ENCODE measurements around the gene FTSJ1.

Gene FTSJ1

DNA sequence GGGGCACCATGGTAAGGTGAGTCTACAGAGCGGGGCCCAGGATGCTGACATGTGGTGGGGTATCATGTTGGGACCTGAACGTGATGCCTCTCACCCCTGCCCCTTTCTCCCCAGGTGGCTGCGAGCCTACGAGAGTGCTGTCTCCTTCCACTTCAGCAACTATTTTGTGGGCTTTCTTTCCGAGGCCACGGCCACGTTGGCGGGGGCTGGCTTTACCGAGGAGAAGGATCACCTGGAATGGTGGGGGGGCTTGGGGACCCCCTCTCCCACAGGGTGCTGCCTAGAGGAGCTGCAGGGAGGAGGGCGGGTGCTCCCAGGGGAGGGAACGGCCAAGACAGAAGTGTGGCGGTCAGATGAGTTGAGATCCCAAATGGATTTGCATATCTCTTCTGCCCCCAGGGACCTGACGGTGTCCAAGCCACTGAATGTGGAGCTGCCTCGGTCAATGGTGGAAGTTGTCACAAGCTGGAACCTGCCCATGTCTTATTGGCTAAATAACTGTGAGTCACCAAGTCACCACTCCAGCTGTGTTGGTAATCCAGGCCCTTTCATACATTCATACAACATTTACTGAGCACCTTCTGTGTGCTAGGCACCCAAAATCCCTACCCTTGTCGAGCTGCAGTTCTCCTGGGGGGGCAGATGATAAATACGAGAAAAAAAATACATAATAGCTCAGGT lies 38.3 kb downstream of the FTSJ1 start:
- Histone ChIP-seq H3K36me3 (ENCODE audit: insufficient read depth) (no peaks in the 10 kb centered on the region), H3K27ac (no peak overlapping the region), H3K4me2 (no peak overlapping the region), H3K27me3 (ENCODE audit: insufficient read depth, low read depth) (no peaks in the 10 kb centered on the region), H3K9ac (no peak overlapping the region), H2AFZ (ENCODE audit: low read depth) (no peak overlapping the region), H4K20me1 (ENCODE audit: insufficient read depth) (no peaks in the 10 kb centered on the region), H3K4me1 (ENCODE audit: low read depth, poor library complexity, severe bottlenecking) (no peaks in the 10 kb centered on the region), H3K4me3 (IDR thresholded peaks at IDR 0.05; ENCODE audit: insufficient read depth, low read depth, low read length) (no peak overlapping the region), H3K79me2 (ENCODE audit: insufficient read depth, low read depth) (no peaks in the 10 kb centered on the region)
- TF ChIP-seq, protein P1, sequence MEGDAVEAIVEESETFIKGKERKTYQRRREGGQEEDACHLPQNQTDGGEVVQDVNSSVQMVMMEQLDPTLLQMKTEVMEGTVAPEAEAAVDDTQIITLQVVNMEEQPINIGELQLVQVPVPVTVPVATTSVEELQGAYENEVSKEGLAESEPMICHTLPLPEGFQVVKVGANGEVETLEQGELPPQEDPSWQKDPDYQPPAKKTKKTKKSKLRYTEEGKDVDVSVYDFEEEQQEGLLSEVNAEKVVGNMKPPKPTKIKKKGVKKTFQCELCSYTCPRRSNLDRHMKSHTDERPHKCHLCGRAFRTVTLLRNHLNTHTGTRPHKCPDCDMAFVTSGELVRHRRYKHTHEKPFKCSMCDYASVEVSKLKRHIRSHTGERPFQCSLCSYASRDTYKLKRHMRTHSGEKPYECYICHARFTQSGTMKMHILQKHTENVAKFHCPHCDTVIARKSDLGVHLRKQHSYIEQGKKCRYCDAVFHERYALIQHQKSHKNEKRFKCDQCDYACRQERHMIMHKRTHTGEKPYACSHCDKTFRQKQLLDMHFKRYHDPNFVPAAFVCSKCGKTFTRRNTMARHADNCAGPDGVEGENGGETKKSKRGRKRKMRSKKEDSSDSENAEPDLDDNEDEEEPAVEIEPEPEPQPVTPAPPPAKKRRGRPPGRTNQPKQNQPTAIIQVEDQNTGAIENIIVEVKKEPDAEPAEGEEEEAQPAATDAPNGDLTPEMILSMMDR (conservative IDR thresholded peaks at IDR 0.05; ENCODE audit: low read depth, low read length) = no peak

DNA sequence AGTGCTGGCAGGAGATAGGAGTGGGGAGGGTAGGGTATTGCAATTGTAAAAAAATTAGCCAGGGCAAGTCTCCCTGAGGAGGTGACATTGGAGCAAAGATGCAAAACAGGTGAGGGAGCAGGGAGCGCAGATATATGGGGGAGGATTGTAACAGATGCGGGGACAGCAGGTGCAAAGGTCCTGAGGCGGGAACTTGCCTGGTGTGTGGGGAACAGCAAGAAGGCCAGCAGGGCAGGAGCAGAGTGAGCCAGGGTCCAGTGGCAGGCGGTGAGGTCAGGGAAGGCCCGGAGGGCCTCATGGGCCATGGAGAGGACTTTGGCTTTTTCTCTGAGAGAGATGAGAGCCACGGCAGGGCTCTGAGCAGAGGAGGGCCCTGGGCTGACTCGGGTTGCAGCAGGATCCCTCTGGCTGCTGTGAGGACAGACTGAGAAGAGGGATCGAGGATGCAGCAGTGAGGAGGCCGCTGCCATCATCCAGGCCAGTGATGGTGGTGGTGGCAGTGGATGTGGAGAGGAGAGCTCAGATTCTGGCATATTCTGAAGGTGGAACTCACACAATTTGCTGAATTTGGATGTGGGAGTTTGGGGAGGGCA lies 39.0 kb downstream of the FTSJ1 start:
- H4K20me1 ChIP-seq (ENCODE audit: insufficient read depth) = no peaks in the 10 kb centered on the region
- no peaks in the 10 kb centered on the region for H3K27me3 ChIP-seq (ENCODE audit: insufficient read depth, low read depth)
- H2AFZ ChIP-seq (ENCODE audit: low read depth) = no peak overlapping the region
- H3K36me3 ChIP-seq (ENCODE audit: insufficient read depth) = no peaks in the 10 kb centered on the region
- H3K4me1 ChIP-seq (ENCODE audit: low read depth, poor library complexity, severe bottlenecking) = no peaks in the 10 kb centered on the region
- TF ChIP-seq, protein P1 (conservative IDR thresholded peaks at IDR 0.05; ENCODE audit: low read depth, low read length) = no peak
- no peak overlapping the region for H3K4me2 ChIP-seq
- no peak overlapping the region for H3K27ac ChIP-seq
- H3K9ac ChIP-seq = no peak overlapping the region
- H3K79me2 ChIP-seq (ENCODE audit: insufficient read depth, low read depth) = no peaks in the 10 kb centered on the region
- H3K4me3 ChIP-seq (IDR thresholded peaks at IDR 0.05; ENCODE audit: insufficient read depth, low read depth, low read length) = no peak overlapping the region

DNA sequence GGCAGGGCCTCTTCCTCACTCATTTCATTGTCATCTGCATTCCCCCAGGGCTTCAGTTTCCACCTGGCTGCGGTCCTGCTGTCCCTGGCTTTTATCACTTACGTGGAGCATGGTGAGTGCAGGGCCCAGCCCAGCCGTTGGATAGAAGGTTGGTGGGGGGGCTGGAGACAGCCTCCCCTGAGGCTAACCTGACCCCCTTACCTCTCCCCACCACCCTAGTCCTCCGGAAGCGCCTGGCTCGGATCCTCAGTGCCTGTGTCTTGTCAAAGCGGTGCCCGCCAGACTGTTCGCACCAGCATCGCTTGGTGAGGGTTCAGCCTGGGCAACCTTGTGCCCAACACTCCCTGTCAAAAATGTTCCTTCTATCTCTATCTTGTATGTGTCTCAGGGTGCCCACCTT lies 39.8 kb downstream of the FTSJ1 start:
- Histone ChIP-seq H4K20me1 (ENCODE audit: insufficient read depth) (no peaks in the 10 kb centered on the region), H3K4me2 (no peak overlapping the region), H3K4me3 (IDR thresholded peaks at IDR 0.05; ENCODE audit: insufficient read depth, low read depth, low read length) (no peak overlapping the region), H2AFZ (ENCODE audit: low read depth) (no peak overlapping the region), H3K9ac (no peak overlapping the region), H3K27ac (no peak overlapping the region), H3K36me3 (ENCODE audit: insufficient read depth) (no peaks in the 10 kb centered on the region), H3K27me3 (ENCODE audit: insufficient read depth, low read depth) (no peaks in the 10 kb centered on the region), H3K79me2 (ENCODE audit: insufficient read depth, low read depth) (no peaks in the 10 kb centered on the region), H3K4me1 (ENCODE audit: low read depth, poor library complexity, severe bottlenecking) (peaks cover 5% of the 10 kb centered on the region)
- TF ChIP-seq, protein P1 (conservative IDR thresholded peaks at IDR 0.05; ENCODE audit: low read depth, low read length) = no peak

DNA sequence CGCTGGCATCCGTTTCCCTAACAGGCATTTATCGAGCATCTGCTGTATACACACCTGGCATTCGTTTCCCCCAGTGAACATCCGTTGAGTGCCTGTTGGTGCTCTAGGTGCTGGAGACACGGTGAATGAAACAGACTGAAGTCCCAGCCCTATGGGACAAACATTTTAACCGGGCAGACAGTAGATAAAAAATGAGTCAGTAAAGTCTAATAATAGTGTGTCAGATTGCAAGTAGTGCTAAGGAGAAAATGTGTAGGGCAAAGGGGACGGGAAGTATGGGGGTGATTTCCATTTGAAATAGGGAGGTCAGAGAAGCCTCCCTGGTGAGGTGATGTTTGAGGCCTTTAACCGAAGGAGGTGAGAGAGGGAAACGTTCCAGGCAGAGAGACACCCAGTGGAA lies 40.3 kb downstream of the FTSJ1 start:
- H3K4me2 ChIP-seq = no peak overlapping the region
- no peaks in the 10 kb centered on the region for H3K27me3 ChIP-seq (ENCODE audit: insufficient read depth, low read depth)
- H3K4me3 ChIP-seq (IDR thresholded peaks at IDR 0.05; ENCODE audit: insufficient read depth, low read depth, low read length) = no peak overlapping the region
- peaks cover 9% of the 10 kb centered on the region for H3K4me1 ChIP-seq (ENCODE audit: low read depth, poor library complexity, severe bottlenecking)
- H3K79me2 ChIP-seq (ENCODE audit: insufficient read depth, low read depth) = no peaks in the 10 kb centered on the region
- H3K27ac ChIP-seq = no peak overlapping the region
- TF ChIP-seq, protein P1 (conservative IDR thresholded peaks at IDR 0.05; ENCODE audit: low read depth, low read length) = no peak
- no peak overlapping the region for H2AFZ ChIP-seq (ENCODE audit: low read depth)
- H3K36me3 ChIP-seq (ENCODE audit: insufficient read depth) = no peaks in the 10 kb centered on the region
- no peak overlapping the region for H3K9ac ChIP-seq
- no peaks in the 10 kb centered on the region for H4K20me1 ChIP-seq (ENCODE audit: insufficient read depth)

All from KMS-11 (cell line).